Progenitor cell of endocrine pancreas (in vitro differentiated cells): ENCODE results near the gene SPATS2. TPM values are rescaled to one million over a fixed set of nuclear protein-coding genes. Genes with fewer than 3 reads are reported as not detected.

Source experiments
- DNase-seq: peaks from one replicate; pipeline ENCODE4 v3.0.0; 2021; ENCODE audit warnings: low spot score; ENCODE audit not compliant: unreplicated experiment
- H3K27ac Mint-ChIP-seq: 2 replicates; pipeline ENCODE4 v1.8.0; 2021; ENCODE audit warnings: mild to moderate bottlenecking, moderate library complexity, mixed read lengths
- H3K27me3 Mint-ChIP-seq: 2 replicates; pipeline ENCODE4 v1.8.0; 2021; ENCODE audit warnings: mixed read lengths
- H3K36me3 Mint-ChIP-seq: 2 replicates; pipeline ENCODE4 v1.8.0; 2022; ENCODE audit warnings: mixed read lengths; ENCODE audit not compliant: insufficient read depth
- H3K4me1 Mint-ChIP-seq: 2 replicates; pipeline ENCODE4 v1.8.0; 2021; ENCODE audit warnings: low read depth, mixed read lengths
- H3K4me3 Mint-ChIP-seq: 2 replicates; pipeline ENCODE4 v1.8.0; 2021; ENCODE audit warnings: low read depth, mild to moderate bottlenecking, moderate library complexity, mixed read lengths
- H3K9me3 Mint-ChIP-seq: 2 replicates; pipeline ENCODE4 v1.8.0; 2021; ENCODE audit warnings: low read depth, mixed read lengths
- total RNA-seq: library from RNA; stranded (reverse); gene quantifications from 2 replicates; pipeline ENCODE4 v1.2.1, GENCODE V29; 2021
- TF ChIP-seq, protein P1 (sequence below): fragments of 200-600 bp; sonication (generic); IDR thresholded peaks from one replicate; pipeline ENCODE4 v1.5.0; 2021; ENCODE audit warnings: antibody characterized with exemption, mild to moderate bottlenecking; ENCODE audit not compliant: unreplicated experiment

SPATS2 gene
- total RNA-seq, 1 donor from 2014 or later, result 84.4 TPM

- Mint-ChIP-seq H3K4me1 (no peaks in the 10 kb centered on the region), H3K27me3 (no peaks in the 10 kb centered on the region), H3K9me3 (no peaks in the 10 kb centered on the region), H3K36me3 (peaks cover 5% of the 10 kb centered on the region), H3K27ac (no peak overlapping the region), H3K4me3 (no peak overlapping the region)
- TF ChIP-seq, protein P1, sequence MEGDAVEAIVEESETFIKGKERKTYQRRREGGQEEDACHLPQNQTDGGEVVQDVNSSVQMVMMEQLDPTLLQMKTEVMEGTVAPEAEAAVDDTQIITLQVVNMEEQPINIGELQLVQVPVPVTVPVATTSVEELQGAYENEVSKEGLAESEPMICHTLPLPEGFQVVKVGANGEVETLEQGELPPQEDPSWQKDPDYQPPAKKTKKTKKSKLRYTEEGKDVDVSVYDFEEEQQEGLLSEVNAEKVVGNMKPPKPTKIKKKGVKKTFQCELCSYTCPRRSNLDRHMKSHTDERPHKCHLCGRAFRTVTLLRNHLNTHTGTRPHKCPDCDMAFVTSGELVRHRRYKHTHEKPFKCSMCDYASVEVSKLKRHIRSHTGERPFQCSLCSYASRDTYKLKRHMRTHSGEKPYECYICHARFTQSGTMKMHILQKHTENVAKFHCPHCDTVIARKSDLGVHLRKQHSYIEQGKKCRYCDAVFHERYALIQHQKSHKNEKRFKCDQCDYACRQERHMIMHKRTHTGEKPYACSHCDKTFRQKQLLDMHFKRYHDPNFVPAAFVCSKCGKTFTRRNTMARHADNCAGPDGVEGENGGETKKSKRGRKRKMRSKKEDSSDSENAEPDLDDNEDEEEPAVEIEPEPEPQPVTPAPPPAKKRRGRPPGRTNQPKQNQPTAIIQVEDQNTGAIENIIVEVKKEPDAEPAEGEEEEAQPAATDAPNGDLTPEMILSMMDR, result peak; percentile 9
- DNase-seq, result no peak
These were observed 21.6 kb downstream of the SPATS2 start for GRCh38 chr12:49388682-49389386.

DNA sequence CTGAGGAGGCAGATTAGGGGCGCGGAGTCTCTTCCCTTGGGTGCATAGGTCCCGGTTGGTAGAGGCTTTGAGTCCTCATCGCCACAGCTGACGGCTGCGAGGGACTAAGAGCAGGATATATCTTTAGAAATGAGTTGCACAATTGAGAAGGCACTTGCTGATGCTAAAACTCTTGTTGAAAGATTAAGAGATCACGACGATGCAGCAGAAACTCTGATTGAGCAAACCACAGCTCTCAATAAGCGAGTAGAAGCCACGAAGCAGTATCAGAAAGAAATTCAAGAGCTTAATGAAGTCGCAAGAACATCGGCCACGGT, 22.1 kb downstream of the SPATS2 start:
- H3K36me3 Mint-ChIP-seq, result peaks cover 10% of the 10 kb centered on the region
- no peak for DNase-seq
- TF ChIP-seq, protein P1, result no peak
- H3K9me3 Mint-ChIP-seq, result no peaks in the 10 kb centered on the region
- no peaks in the 10 kb centered on the region for H3K27me3 Mint-ChIP-seq
- H3K4me3 Mint-ChIP-seq, result no peak overlapping the region
- no peaks in the 10 kb centered on the region for H3K4me1 Mint-ChIP-seq
- H3K27ac Mint-ChIP-seq, result peak overlapping the region; percentile 5

- no peaks in the 10 kb centered on the region for H3K27me3 Mint-ChIP-seq
These were observed 29.7 kb downstream of the SPATS2 start for GRCh38 chr12:49397000-49397399.

GRCh38 chr12:49400304-49400703, 33.0 kb downstream of the SPATS2 start:
- no peaks in the 10 kb centered on the region for H3K27me3 Mint-ChIP-seq
- peaks cover 7% of the 10 kb centered on the region for H3K36me3 Mint-ChIP-seq
- no peaks in the 10 kb centered on the region for H3K9me3 Mint-ChIP-seq
- no peak for DNase-seq
- peaks cover 25% of the 10 kb centered on the region for H3K4me1 Mint-ChIP-seq
- no peak overlapping the region for H3K4me3 Mint-ChIP-seq
- peak overlapping the region; percentile 6 for H3K27ac Mint-ChIP-seq
- TF ChIP-seq, protein P1, result no peak

More at GRCh38 chr12:49397000-49397399, 29.7 kb downstream of the SPATS2 start:
- H3K36me3 Mint-ChIP-seq, result peaks cover 15% of the 10 kb centered on the region
- H3K27ac Mint-ChIP-seq, result no peak overlapping the region
- no peak for DNase-seq
- H3K9me3 Mint-ChIP-seq, result no peaks in the 10 kb centered on the region
- TF ChIP-seq, protein P1, result no peak
- H3K4me1 Mint-ChIP-seq, result peaks cover 9% of the 10 kb centered on the region
- H3K4me3 Mint-ChIP-seq, result no peak overlapping the region

- no peak for DNase-seq
- TF ChIP-seq, protein P1, result no peak
- no peaks in the 10 kb centered on the region for H3K9me3 Mint-ChIP-seq
- no peak overlapping the region for H3K27ac Mint-ChIP-seq
- H3K4me3 Mint-ChIP-seq, result no peak overlapping the region
- no peaks in the 10 kb centered on the region for H3K27me3 Mint-ChIP-seq
- H3K4me1 Mint-ChIP-seq, result peaks cover 23% of the 10 kb centered on the region
- H3K36me3 Mint-ChIP-seq, result peaks cover under 1% of the 10 kb centered on the region
These were observed 36.7 kb downstream of the SPATS2 start for GRCh38 chr12:49403971-49404450.
